GM12872 (cell line): ENCODE data around the gene TSPAN10.

Experiments
- CTCF ChIP-seq: IDR thresholded peaks from 3 replicates; pipeline ENCODE4 v1.5.1; 2011; ENCODE audit warnings: low read depth, mild to moderate bottlenecking, low read length, moderate library complexity; ENCODE audit not compliant: insufficient read depth

TSPAN10 gene

GRCh38 chr17:81640011-81640410 lies 3.0 kb downstream of the TSPAN10 start:
- no peak for TF ChIP-seq CTCF

GRCh38 chr17:81641825-81642489 lies 5.0 kb downstream of the TSPAN10 start:
- no peak for TF ChIP-seq CTCF

- no peak for TF ChIP-seq CTCF
These were observed 7.5 kb downstream of the TSPAN10 start for GRCh38 chr17:81644496-81644895.

- TF ChIP-seq CTCF = no peak
These were observed 8.3 kb downstream of the TSPAN10 start for GRCh38 chr17:81644976-81645952.

GRCh38 chr17:81646869-81647600 lies 10.0 kb downstream of the TSPAN10 start:
- TF ChIP-seq CTCF = no peak

GRCh38 chr17:81647640-81648012 lies 10.6 kb downstream of the TSPAN10 start:
- no peak for TF ChIP-seq CTCF
